Activated B cell treated with CpG ODN at 0.5 μM for 24 hours (primary cell): ENCODE measurements around the gene DUS1L. TPM values are rescaled to one million over a fixed set of nuclear protein-coding genes. Genes with fewer than 3 reads are reported as not detected.

ENCODE experiments used
- ATAC-seq: fragments of 200-7000 bp; cut with Tn5 transposase; one replicate; pipeline ENCODE4 v1.10.0; 2021; ENCODE audit warnings: low read depth, mild to moderate bottlenecking, moderate library complexity
- CTCF ChIA-PET: fragments of 350-600 bp; sonication (Branson Sonifier 250); formaldehyde crosslinking; loops from one replicate; lab custom pipeline; 2021; ENCODE audit warnings: antibody characterized with exemption; lab: Charles Lee
- POLR2A ChIA-PET: fragments of 350-600 bp; sonication (Branson Sonifier 250); formaldehyde crosslinking; loops from one replicate; lab custom pipeline; 2021; ENCODE audit warnings: antibody characterized with exemption; lab: Charles Lee
- DNase-seq: peaks from one replicate; pipeline ENCODE4 v3.0.0; 2022
- H3K27ac Mint-ChIP-seq: one replicate; pipeline ENCODE4 v1.8.0; 2020; ENCODE audit warnings: mixed read lengths
- H3K27me3 Mint-ChIP-seq: one replicate; pipeline ENCODE4 v1.8.0; 2021; ENCODE audit warnings: mixed read lengths
- H3K36me3 Mint-ChIP-seq: one replicate; pipeline ENCODE4 v1.8.0; 2021; ENCODE audit warnings: low read depth, mixed read lengths
- H3K4me1 Mint-ChIP-seq: one replicate; pipeline ENCODE4 v1.8.0; 2021; ENCODE audit warnings: mixed read lengths
- H3K4me3 Mint-ChIP-seq: one replicate; pipeline ENCODE4 v1.8.0; 2020; ENCODE audit warnings: mild to moderate bottlenecking, mixed read lengths
- H3K9me3 Mint-ChIP-seq: one replicate; pipeline ENCODE4 v1.8.0; 2020; ENCODE audit warnings: mixed read lengths
- intact Hi-C: fragments of 100-400 bp; cut with micrococcal nuclease; formaldehyde crosslinking; loops from one replicate; pipeline ENCODE4 v1.15.1; 2024
- total RNA-seq: library from RNA; stranded (reverse); gene quantifications from 2 replicates; pipeline ENCODE4 v1.2.3, GENCODE V29; 2022
- TF ChIP-seq, protein P1 (sequence below): fragments of 200-600 bp; IDR thresholded peaks from one replicate; pipeline ENCODE4 v1.8.0; 2022; ENCODE audit warnings: antibody characterized with exemption, mild to moderate bottlenecking

The DUS1L gene
- total RNA-seq, result 127 and 134 TPM in 2 replicates

- peaks cover 12% of the 10 kb centered on the region for H3K36me3 Mint-ChIP-seq
- ChIA-PET CTCF (no interaction called here), POLR2A (interaction anchor here (0.6 to 3.2 kb wide), 10 partner anchors 11 to 382 kb away, joined by 3 to 14 read pairs (median 5); partner anchors contain the start of genes ARL16, DCXR, FASN and HGS)
- H3K4me1 Mint-ChIP-seq, result peaks cover 15% of the 10 kb centered on the region
- no peaks in the 10 kb centered on the region for H3K27me3 Mint-ChIP-seq
- peak within 1 kb of the TSS; percentile 78 for H3K27ac Mint-ChIP-seq
- peak within 1 kb of the TSS; percentile 84 for H3K4me3 Mint-ChIP-seq
- TF ChIP-seq, protein P1, sequence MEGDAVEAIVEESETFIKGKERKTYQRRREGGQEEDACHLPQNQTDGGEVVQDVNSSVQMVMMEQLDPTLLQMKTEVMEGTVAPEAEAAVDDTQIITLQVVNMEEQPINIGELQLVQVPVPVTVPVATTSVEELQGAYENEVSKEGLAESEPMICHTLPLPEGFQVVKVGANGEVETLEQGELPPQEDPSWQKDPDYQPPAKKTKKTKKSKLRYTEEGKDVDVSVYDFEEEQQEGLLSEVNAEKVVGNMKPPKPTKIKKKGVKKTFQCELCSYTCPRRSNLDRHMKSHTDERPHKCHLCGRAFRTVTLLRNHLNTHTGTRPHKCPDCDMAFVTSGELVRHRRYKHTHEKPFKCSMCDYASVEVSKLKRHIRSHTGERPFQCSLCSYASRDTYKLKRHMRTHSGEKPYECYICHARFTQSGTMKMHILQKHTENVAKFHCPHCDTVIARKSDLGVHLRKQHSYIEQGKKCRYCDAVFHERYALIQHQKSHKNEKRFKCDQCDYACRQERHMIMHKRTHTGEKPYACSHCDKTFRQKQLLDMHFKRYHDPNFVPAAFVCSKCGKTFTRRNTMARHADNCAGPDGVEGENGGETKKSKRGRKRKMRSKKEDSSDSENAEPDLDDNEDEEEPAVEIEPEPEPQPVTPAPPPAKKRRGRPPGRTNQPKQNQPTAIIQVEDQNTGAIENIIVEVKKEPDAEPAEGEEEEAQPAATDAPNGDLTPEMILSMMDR, result no peak
- intact Hi-C loops, result loop anchor here (1.0 to 2.0 kb wide), 3 partner anchors 14 to 33 kb away; partner anchors contain the start of genes DCXR, FASN, GPS1 and RFNG
- ATAC-seq (peak; percentile 89), DNase-seq (peak; percentile 79)
- H3K9me3 Mint-ChIP-seq, result no peaks in the 10 kb centered on the region
Observed at GRCh38 chr17:82065638-82066303, at the start of gene DUS1L. TSS of gene DUS1L (minus strand) at chr17:82065804. CDS start at chr17:82065059, 745 bp downstream.

- Mint-ChIP-seq H3K27ac (no peak overlapping the region), H3K4me1 (no peaks in the 10 kb centered on the region), H3K36me3 (no peaks in the 10 kb centered on the region), H3K27me3 (no peaks in the 10 kb centered on the region), H3K9me3 (no peaks in the 10 kb centered on the region), H3K4me3 (no peak overlapping the region)
- intact Hi-C loops, result no loop called here
- no peak for DNase-seq
- no peak for ATAC-seq
- ChIA-PET CTCF (no interaction called here), POLR2A (no interaction called here)
- TF ChIP-seq, protein P1, result no peak
Observed at GRCh38 chr17:82114872-82115271, 49.3 kb upstream of the DUS1L start.

DNA sequence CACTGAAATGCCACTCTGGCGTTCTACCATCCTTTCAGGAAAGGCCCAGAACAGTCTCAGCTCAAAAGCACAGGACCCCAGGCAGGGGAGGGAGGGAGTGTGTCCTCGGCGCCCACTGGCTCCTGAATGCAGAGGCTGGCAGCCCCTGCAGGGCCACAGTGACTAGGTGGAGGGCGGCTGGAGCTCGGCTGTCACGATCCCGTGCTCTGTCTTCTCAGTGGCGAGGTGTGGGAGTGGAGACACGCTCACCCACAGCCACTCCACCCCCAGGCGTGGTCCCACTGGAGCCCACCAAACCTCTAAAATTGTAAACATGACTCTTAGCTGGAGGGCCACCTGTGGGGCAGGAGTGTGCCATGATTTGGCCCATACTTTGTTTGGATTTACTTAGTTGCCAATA is 48.8 kb upstream of the DUS1L start:
- POLR2A ChIA-PET, result no interaction called here
- Mint-ChIP-seq H3K4me1 (no peaks in the 10 kb centered on the region), H3K27me3 (no peaks in the 10 kb centered on the region), H3K27ac (no peak overlapping the region), H3K9me3 (no peaks in the 10 kb centered on the region), H3K36me3 (no peaks in the 10 kb centered on the region), H3K4me3 (no peak overlapping the region)
- ATAC-seq (no peak), DNase-seq (no peak)
- CTCF ChIA-PET, result no interaction called here
- TF ChIP-seq, protein P1, result no peak
- intact Hi-C loops, result no loop called here

DNA sequence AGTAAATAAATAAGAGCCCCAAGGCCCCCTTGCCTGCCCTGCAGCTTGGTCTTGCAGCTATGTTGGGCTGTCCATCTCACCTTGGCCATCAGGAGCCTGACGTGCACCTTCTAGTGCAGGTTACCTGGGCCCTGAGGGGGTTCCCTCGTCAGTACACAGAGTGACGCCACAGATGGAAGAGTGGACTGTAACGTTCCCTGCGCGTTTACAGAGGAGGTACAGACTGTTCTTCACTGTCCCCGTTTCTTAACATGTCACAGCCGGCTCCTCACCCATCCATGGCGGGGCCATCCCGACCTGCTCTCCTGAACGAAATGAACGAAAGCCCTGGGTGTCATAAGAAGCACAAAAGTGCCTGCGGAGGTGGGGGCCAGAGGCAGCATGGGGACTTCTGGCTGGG is 48.3 kb upstream of the DUS1L start:
- ATAC-seq, result no peak
- H3K9me3 Mint-ChIP-seq, result no peaks in the 10 kb centered on the region
- intact Hi-C loops, result no loop called here
- H3K27ac Mint-ChIP-seq, result no peak overlapping the region
- no peak for DNase-seq
- H3K27me3 Mint-ChIP-seq, result no peaks in the 10 kb centered on the region
- H3K4me1 Mint-ChIP-seq, result no peaks in the 10 kb centered on the region
- POLR2A ChIA-PET, result interaction anchor here (1.2 kb wide), 1 partner anchor 15 kb away, joined by 3 read pairs; no protein-coding TSS in a partner anchor
- TF ChIP-seq, protein P1, result no peak
- no peak overlapping the region for H3K4me3 Mint-ChIP-seq
- H3K36me3 Mint-ChIP-seq, result no peaks in the 10 kb centered on the region
- CTCF ChIA-PET, result interaction anchor here (0.6 kb wide), 1 partner anchor 214 kb away, joined by 3 read pairs; no protein-coding TSS in a partner anchor

DNA sequence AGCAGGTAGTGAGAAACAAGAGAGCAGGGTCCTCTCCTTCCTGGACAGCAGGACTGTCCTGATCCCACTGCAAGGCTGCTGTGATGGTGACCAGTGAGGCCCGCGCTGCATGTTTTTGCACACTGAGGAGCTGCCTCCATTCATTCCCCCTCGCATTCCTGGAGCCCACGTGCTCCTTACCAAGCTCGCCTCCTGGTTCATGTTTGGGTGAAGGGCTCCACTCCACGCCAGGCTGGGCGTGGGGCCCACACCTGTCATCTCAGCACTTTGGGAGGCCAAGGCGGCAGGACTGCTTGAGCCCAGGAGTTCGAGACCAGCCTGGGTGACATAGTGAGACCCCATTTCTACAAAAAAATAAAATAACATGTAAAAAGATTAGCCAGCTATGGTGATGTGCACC is 47.8 kb upstream of the DUS1L start:
- no peak for DNase-seq
- intact Hi-C loops, result no loop called here
- Mint-ChIP-seq H3K9me3 (no peaks in the 10 kb centered on the region), H3K36me3 (no peaks in the 10 kb centered on the region), H3K4me3 (no peak overlapping the region), H3K27me3 (no peaks in the 10 kb centered on the region), H3K4me1 (no peaks in the 10 kb centered on the region), H3K27ac (no peak overlapping the region)
- TF ChIP-seq, protein P1, result no peak
- POLR2A ChIA-PET, result interaction anchor here (1.2 kb wide), 1 partner anchor 14 kb away, joined by 3 read pairs; no protein-coding TSS in a partner anchor
- no peak for ATAC-seq
- CTCF ChIA-PET, result interaction anchor here (0.6 kb wide), 1 partner anchor 215 kb away, joined by 3 read pairs; no protein-coding TSS in a partner anchor
